Measurements from ENCODE around the gene ZC2HC1B. TPM values are rescaled to one million over a fixed set of nuclear protein-coding genes. Genes with fewer than 3 reads are reported as not detected.

The ZC2HC1B gene
- total RNA-seq, 1 experiment from 2014 or later: not detected

DNA sequence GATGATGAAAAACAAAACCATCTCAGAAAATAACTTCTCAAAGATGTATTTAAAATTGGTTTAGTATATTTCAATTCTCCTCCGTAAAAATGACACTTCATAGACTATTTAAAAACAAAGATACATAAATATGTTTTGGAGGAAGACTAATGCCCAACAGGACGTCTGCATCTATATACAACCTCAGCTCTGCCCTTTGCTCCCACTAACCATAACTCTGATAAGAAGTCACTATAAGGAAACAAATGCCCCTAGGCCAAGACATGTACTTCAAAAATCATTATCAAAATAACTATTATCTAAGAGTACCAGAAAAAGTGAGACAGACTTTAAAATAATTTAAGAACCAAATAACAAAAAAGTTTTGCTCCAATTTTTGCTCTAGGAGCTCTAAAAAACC lies 120.4 kb downstream of the ZC2HC1B start (continued):
- no peak for TF ChIP-seq CBX3 (IDR thresholded peaks at IDR 0.05; ENCODE audit: low read depth)

DNA sequence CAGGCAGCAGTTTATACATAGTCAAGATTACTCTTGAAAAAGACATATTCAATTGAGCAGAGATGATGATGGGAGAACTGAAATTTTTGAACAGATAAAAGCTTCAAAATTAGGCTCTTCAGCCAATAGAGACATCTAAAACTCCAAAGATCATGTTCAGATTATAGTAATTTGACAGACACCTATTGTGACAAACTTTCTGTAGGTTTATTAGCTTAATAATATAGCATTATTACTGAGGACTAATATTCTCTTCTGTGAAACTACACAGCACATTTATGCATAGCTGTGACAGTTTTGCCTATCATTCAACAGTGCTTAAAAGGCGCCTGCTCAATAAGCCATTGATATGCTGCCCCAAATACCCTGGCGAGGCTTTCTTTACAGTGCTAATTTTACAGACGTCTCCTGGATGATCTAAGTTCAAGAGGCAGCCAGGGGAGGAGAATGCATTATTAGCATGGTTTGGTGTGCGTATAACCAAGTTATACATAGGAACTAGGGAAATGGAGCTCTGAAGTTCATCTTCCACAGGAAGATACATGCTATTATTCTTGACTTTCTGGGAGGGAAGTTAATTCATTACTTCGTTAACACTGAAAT lies 122.3 kb downstream of the ZC2HC1B start:
- H4K20me1 ChIP-seq (ENCODE audit: insufficient read depth): no peaks in the 10 kb centered on the region
- ChIA-PET CTCF (interaction anchor here (1.0 kb wide), 1 partner anchor 46 kb away, joined by 3 read pairs; no protein-coding TSS in a partner anchor), RAD21 (ENCODE audit: low non-redundant PET in 1 of 2, low total read pairs in 2 of 2, uncharacterized antibody in 2 of 2, unreplicated experiment in 2 of 2) (no interaction called here), POLR2A (no interaction called here)
- intact Hi-C loops (cut with micrococcal nuclease): no loop called here
- no TSS peak for BruUV-seq (replicated peaks)
- no peaks in the 10 kb centered on the region; the same call in 1 of the 2 replicates for H3K79me2 ChIP-seq (ENCODE audit: insufficient read depth, low read length)
- ATAC-seq (no peak), DNase-seq (ENCODE audit: low read depth, low spot score) (no peak)
- TF ChIP-seq YY1 (IDR thresholded peaks at IDR 0.05; ENCODE audit: extremely low read depth, insufficient replicate concordance, low read depth, low read length): no peak
- TF ChIP-seq, protein P1, sequence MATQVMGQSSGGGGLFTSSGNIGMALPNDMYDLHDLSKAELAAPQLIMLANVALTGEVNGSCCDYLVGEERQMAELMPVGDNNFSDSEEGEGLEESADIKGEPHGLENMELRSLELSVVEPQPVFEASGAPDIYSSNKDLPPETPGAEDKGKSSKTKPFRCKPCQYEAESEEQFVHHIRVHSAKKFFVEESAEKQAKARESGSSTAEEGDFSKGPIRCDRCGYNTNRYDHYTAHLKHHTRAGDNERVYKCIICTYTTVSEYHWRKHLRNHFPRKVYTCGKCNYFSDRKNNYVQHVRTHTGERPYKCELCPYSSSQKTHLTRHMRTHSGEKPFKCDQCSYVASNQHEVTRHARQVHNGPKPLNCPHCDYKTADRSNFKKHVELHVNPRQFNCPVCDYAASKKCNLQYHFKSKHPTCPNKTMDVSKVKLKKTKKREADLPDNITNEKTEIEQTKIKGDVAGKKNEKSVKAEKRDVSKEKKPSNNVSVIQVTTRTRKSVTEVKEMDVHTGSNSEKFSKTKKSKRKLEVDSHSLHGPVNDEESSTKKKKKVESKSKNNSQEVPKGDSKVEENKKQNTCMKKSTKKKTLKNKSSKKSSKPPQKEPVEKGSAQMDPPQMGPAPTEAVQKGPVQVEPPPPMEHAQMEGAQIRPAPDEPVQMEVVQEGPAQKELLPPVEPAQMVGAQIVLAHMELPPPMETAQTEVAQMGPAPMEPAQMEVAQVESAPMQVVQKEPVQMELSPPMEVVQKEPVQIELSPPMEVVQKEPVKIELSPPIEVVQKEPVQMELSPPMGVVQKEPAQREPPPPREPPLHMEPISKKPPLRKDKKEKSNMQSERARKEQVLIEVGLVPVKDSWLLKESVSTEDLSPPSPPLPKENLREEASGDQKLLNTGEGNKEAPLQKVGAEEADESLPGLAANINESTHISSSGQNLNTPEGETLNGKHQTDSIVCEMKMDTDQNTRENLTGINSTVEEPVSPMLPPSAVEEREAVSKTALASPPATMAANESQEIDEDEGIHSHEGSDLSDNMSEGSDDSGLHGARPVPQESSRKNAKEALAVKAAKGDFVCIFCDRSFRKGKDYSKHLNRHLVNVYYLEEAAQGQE (IDR thresholded peaks at IDR 0.05; ENCODE audit: low read depth): no peak
- no peak for TF ChIP-seq ZNF274 (IDR thresholded peaks at IDR 0.05; ENCODE audit: low read depth, low read length)
- no peak for TF ChIP-seq EZH2phosphoT487 (IDR thresholded peaks at IDR 0.05; ENCODE audit: borderline replicate concordance)
- TF ChIP-seq TCF7L2 (IDR thresholded peaks at IDR 0.05; ENCODE audit: borderline replicate concordance, extremely low read depth, insufficient read depth, insufficient read length): no peak
- no peak for TF ChIP-seq SP1 (IDR thresholded peaks at IDR 0.05; ENCODE audit: low read depth)
- H3K4me1 ChIP-seq (ENCODE audit: control insufficient read depth in 1 of 2, insufficient read depth in 2 of 2, low read length in 2 of 2): no peaks in the 10 kb centered on the region
- no peaks in the 10 kb centered on the region for H3K36me3 ChIP-seq (ENCODE audit: control insufficient read depth in 1 of 2, insufficient read depth in 2 of 2, low read length in 2 of 2)
- no peak overlapping the region for H2AFZ ChIP-seq (ENCODE audit: low read depth, low read length, poor library complexity, severe bottlenecking)
- no peak overlapping the region for H3K4me2 ChIP-seq (ENCODE audit: low read length)
- no peaks in the 10 kb centered on the region for H3K9me3 ChIP-seq (ENCODE audit: control insufficient read depth in 1 of 2, insufficient read depth in 1 of 2, low read depth in 1 of 2, low read length in 2 of 2)
- H3K9me2 ChIP-seq (ENCODE audit: insufficient read depth): no peaks in the 10 kb centered on the region
- H3K27ac ChIP-seq (ENCODE audit: low read depth, low read length): no peak overlapping the region
- no peak overlapping the region for H3K9ac ChIP-seq (ENCODE audit: low read length)
- no peaks in the 10 kb centered on the region for H3K27me3 ChIP-seq (ENCODE audit: insufficient read depth, low read length)
- no peak overlapping the region for H3K4me3 ChIP-seq (replicated peaks in 1 of 2; ENCODE audit: low read depth in 1 of 2, low read length in 2 of 2)

Other genes starting within 250 kb of the ZC2HC1B start
- gene PHACTR2, start 186.5 kb upstream of the ZC2HC1B start, total RNA-seq (2021; ENCODE audit: unreplicated experiment): 27.6 TPM
- 40.3 TPM for gene LTV1, start 21.1 kb upstream of the ZC2HC1B start, total RNA-seq (2021; ENCODE audit: unreplicated experiment)
- gene PLAGL1, start 143.8 kb downstream of the ZC2HC1B start, total RNA-seq (2021; ENCODE audit: unreplicated experiment): 35.6 TPM
- gene SF3B5, start 231.1 kb downstream of the ZC2HC1B start, total RNA-seq (2021; ENCODE audit: unreplicated experiment): 173 TPM